AG20443 (cell line): ENCODE data around the gene RBM26.
"Not testable (repeated sequence)": the region's sequence is repeated elsewhere in the genome, so short reads cannot be mapped to it uniquely, and the experiment has no call there.

Experiments used
- DNase-seq: peaks from one replicate; pipeline ENCODE4 v3.0.0; 2012; ENCODE audit warnings: low spot score, mixed read lengths

RBM26 gene

GRCh38 chr13:79384022-79384610 lies 21.9 kb downstream of the RBM26 start:
- no peak for DNase-seq

- DNase-seq = no peak
These were observed 23.3 kb downstream of the RBM26 start for GRCh38 chr13:79382545-79383275.

GRCh38 chr13:79380997-79381396 lies 25.1 kb downstream of the RBM26 start:
- DNase-seq = no peak

GRCh38 chr13:79379274-79379673 lies 26.8 kb downstream of the RBM26 start:
- no peak for DNase-seq

- DNase-seq = no peak
These were observed 29.2 kb downstream of the RBM26 start for GRCh38 chr13:79376843-79377242.

- DNase-seq = no peak
These were observed 31.5 kb downstream of the RBM26 start for GRCh38 chr13:79374578-79374977.

GRCh38 chr13:79373916-79374315 lies 32.1 kb downstream of the RBM26 start:
- DNase-seq = no peak

- DNase-seq = no peak
These were observed 36.8 kb downstream of the RBM26 start for GRCh38 chr13:79369226-79369625.

GRCh38 chr13:79365981-79366380 lies 40.1 kb downstream of the RBM26 start:
- no peak for DNase-seq

- no peak for DNase-seq
These were observed 44.8 kb downstream of the RBM26 start for GRCh38 chr13:79361299-79361698.

GRCh38 chr13:79360095-79360494 lies 46.0 kb downstream of the RBM26 start:
- no peak for DNase-seq

- no peak for DNase-seq
These were observed 47.0 kb downstream of the RBM26 start for GRCh38 chr13:79359064-79359463.

GRCh38 chr13:79354285-79354684 lies 51.8 kb downstream of the RBM26 start:
- no peak for DNase-seq

- DNase-seq = no peak
These were observed 52.4 kb downstream of the RBM26 start for GRCh38 chr13:79353693-79354092.

GRCh38 chr13:79352107-79352506 lies 53.9 kb downstream of the RBM26 start:
- no peak for DNase-seq

- DNase-seq = not testable (repeated sequence)
These were observed 56.4 kb downstream of the RBM26 start for GRCh38 chr13:79349608-79350007.

- no peak for DNase-seq
These were observed 57.0 kb downstream of the RBM26 start for GRCh38 chr13:79349011-79349410.

- DNase-seq = no peak
These were observed 59.6 kb downstream of the RBM26 start for GRCh38 chr13:79346300-79346914.

- DNase-seq = no peak
These were observed 64.9 kb downstream of the RBM26 start for GRCh38 chr13:79341202-79341601.

- no peak for DNase-seq
These were observed 65.6 kb downstream of the RBM26 start for GRCh38 chr13:79340490-79340889.

GRCh38 chr13:79338343-79338742 lies 67.7 kb downstream of the RBM26 start:
- DNase-seq = no peak

- no peak for DNase-seq
These were observed 69.1 kb downstream of the RBM26 start for GRCh38 chr13:79336966-79337365.

GRCh38 chr13:79328510-79328909 lies 77.5 kb downstream of the RBM26 start:
- no peak for DNase-seq

- DNase-seq = no peak
These were observed 85.6 kb downstream of the RBM26 start for GRCh38 chr13:79320433-79320832.
